HCT116 (cell line): ENCODE results near the gene BMERB1. TPM values are rescaled to one million over a fixed set of nuclear protein-coding genes. Genes with fewer than 3 reads are reported as not detected.

Experiments
- ATAC-seq: fragments of 200-7000 bp; cut with Tn5 transposase; 2 replicates; pipeline ENCODE4 v1.9.1; 2020; ENCODE audit warnings: mild to moderate bottlenecking, moderate library complexity
- BruUV-seq: library from RNA; stranded (reverse); fragments of 400-500 nt; replicated peaks from 2 replicates; lab custom pipeline; 2021; lab: Mats Ljungman, UMichigan
- CTCF ChIA-PET: fragments of 300-600 bp; sonication (Branson Sonifier 250); formaldehyde crosslinking; loops from one replicate; lab custom pipeline; 2021; ENCODE audit warnings: antibody characterized with exemption; lab: Charles Lee
- POLR2A ChIA-PET: fragments of 300-600, 350-600 bp; sonication (Branson Sonifier 250); formaldehyde crosslinking; loops from one replicate; lab custom pipeline; 2021; ENCODE audit warnings: antibody characterized with exemption; lab: Charles Lee
- RAD21 ChIA-PET, 2 experiments: fragments of 300-600 bp; sonication (Branson Sonifier 250); formaldehyde crosslinking; loops; one replicate each; lab custom pipeline; 2023; ENCODE audit warnings: low total read pairs in 2 of 2; ENCODE audit not compliant: uncharacterized antibody in 2 of 2, unreplicated experiment in 2 of 2, low non-redundant PET in 1 of 2; lab: Charles Lee
- DNase-seq: peaks from one replicate; pipeline ENCODE4 v3.0.0-alpha.2; 2010; ENCODE audit warnings: low read depth, low spot score
- H2AFZ ChIP-seq: fragments of 200-600 bp; shearing (Covaris generic), sonication (generic); 2 replicates; pipeline ENCODE4 v1.6.1; 2017; ENCODE audit warnings: low read depth, mixed run types, mixed read lengths, antibody characterized with exemption, low read length; ENCODE audit not compliant: poor library complexity, severe bottlenecking
- H3K27ac ChIP-seq: 2 replicates; pipeline ENCODE4 v1.5.1; 2012; ENCODE audit warnings: low read depth, low read length
- H3K27me3 ChIP-seq: fragments of 200-600 bp; sonication (generic); 2 replicates; pipeline ENCODE4 v1.6.1; 2016; ENCODE audit warnings: mixed run types, low read length, mixed read lengths; ENCODE audit not compliant: insufficient read depth
- H3K36me3 ChIP-seq, 2 experiments: fragments of 200-500 bp in 1 of 2; fragments of 200-600 bp in 1 of 2; sonication (Bioruptor generic) in 1 of 2; sonication (generic) in 1 of 2; 2 replicates each; pipeline versions ENCODE4 v1.5.1 to v1.6.1; 2014 to 2016; ENCODE audit warnings: low read length in 2 of 2, inconsistent platforms in 1 of 2, mixed read lengths in 1 of 2, mixed run types in 1 of 2; ENCODE audit not compliant: insufficient read depth in 2 of 2, control insufficient read depth in 1 of 2
- H3K4me1 ChIP-seq, 2 experiments: fragments of 200-600 bp in 1 of 2; sonication (generic) in 1 of 2; 2 replicates each; pipeline versions ENCODE4 v1.5.1 to v1.6.1; 2012 to 2017; ENCODE audit warnings: low read length in 2 of 2, inconsistent platforms in 1 of 2, mild to moderate bottlenecking in 1 of 2, mixed read lengths in 1 of 2, mixed run types in 1 of 2, moderate library complexity in 1 of 2; ENCODE audit not compliant: insufficient read depth in 2 of 2, control insufficient read depth in 1 of 2
- H3K4me2 ChIP-seq: fragments of 200-600 bp; sonication (generic); 2 replicates; pipeline ENCODE4 v1.6.1; 2017; ENCODE audit warnings: mixed run types, low read length, mixed read lengths
- H3K4me3 ChIP-seq, 2 experiments: fragments of 200-600 bp in 1 of 2; sonication (generic) in 1 of 2; replicated peaks in 1 of 2; 2 replicates each; pipeline ENCODE4 v1.5.1; 2011 to 2016; ENCODE audit warnings: low read length in 2 of 2, control low read depth in 1 of 2, low read depth in 1 of 2, mild to moderate bottlenecking in 1 of 2, mixed read lengths in 1 of 2, mixed run types in 1 of 2
- H3K79me2 ChIP-seq: fragments of 200-600 bp; sonication (generic); 2 replicates; pipeline ENCODE4 v1.6.1; 2017; ENCODE audit warnings: mild to moderate bottlenecking, mixed run types, low read length, moderate library complexity, mixed read lengths; ENCODE audit not compliant: insufficient read depth
- H3K9ac ChIP-seq: fragments of 200-600 bp; sonication (generic); 2 replicates; pipeline ENCODE4 v1.6.1; 2016; ENCODE audit warnings: low read length, mixed read lengths
- H3K9me2 ChIP-seq: fragments of 200-600 bp; sonication (generic), shearing (Covaris generic); 2 replicates; pipeline ENCODE4 v1.6.1; 2017; ENCODE audit warnings: mixed run types, mild to moderate bottlenecking, moderate library complexity; ENCODE audit not compliant: insufficient read depth
- H3K9me3 ChIP-seq, 2 experiments: fragments of 200-500 bp in 1 of 2; fragments of 200-600 bp in 1 of 2; sonication (Bioruptor generic) in 1 of 2; sonication (generic) in 1 of 2; 2 replicates each; pipeline ENCODE4 v1.6.1; 2014 to 2017; ENCODE audit warnings: low read length in 2 of 2, mixed read lengths in 2 of 2, inconsistent platforms in 1 of 2, low read depth in 1 of 2, mild to moderate bottlenecking in 1 of 2, mixed run types in 1 of 2, moderate library complexity in 1 of 2; ENCODE audit not compliant: control insufficient read depth in 1 of 2, insufficient read depth in 1 of 2
- H4K20me1 ChIP-seq: fragments of 200-600 bp; sonication (generic), shearing (Covaris generic); 2 replicates; pipeline ENCODE4 v1.6.1; 2017; ENCODE audit warnings: mixed run types, mild to moderate bottlenecking, moderate library complexity; ENCODE audit not compliant: insufficient read depth
- ATF3 ChIP-seq: IDR thresholded peaks from 2 replicates; pipeline ENCODE4 v1.6.1; 2012
- CBX3 ChIP-seq: IDR thresholded peaks from 2 replicates; pipeline ENCODE4 v1.6.1; 2012; ENCODE audit warnings: low read depth
- CEBPB ChIP-seq: IDR thresholded peaks from 2 replicates; pipeline ENCODE4 v1.6.1; 2012; ENCODE audit warnings: low read depth
- CTCF ChIP-seq, 3 experiments: fragments of 200-600 bp in 1 of 3; sonication (generic) in 1 of 3; IDR thresholded peaks in 2 of 3; conservative IDR thresholded peaks in 1 of 3; 2 replicates each; pipeline ENCODE4 v1.5.1; 2012 to 2017; ENCODE audit warnings: low read depth in 2 of 3, low read length in 2 of 3, antibody characterized with exemption in 1 of 3, borderline replicate concordance in 1 of 3, control low read depth in 1 of 3, mild to moderate bottlenecking in 1 of 3, mixed read lengths in 1 of 3, mixed run types in 1 of 3, moderate library complexity in 1 of 3; ENCODE audit not compliant: insufficient read depth in 1 of 3
- EGR1 ChIP-seq: IDR thresholded peaks from 2 replicates; pipeline ENCODE4 v1.6.1; 2012; ENCODE audit warnings: low read depth
- EZH2 ChIP-seq: fragments of 200-600 bp; sonication (generic); IDR thresholded peaks from 2 replicates; pipeline ENCODE4 v1.6.1; 2017; ENCODE audit warnings: antibody characterized with exemption, mixed run types
- EZH2phosphoT487 ChIP-seq: fragments of 200-600 bp; IDR thresholded peaks from 2 replicates; pipeline ENCODE4 v1.6.1; 2018; ENCODE audit warnings: antibody characterized with exemption, borderline replicate concordance
- FOSL1 ChIP-seq: IDR thresholded peaks from 2 replicates; pipeline ENCODE4 v1.6.1; 2012; ENCODE audit warnings: low read depth
- JUND ChIP-seq: IDR thresholded peaks from 2 replicates; pipeline ENCODE4 v1.6.1; 2012
- POLR2A ChIP-seq: IDR thresholded peaks from 2 replicates; pipeline ENCODE4 v1.7.0; 2011; ENCODE audit warnings: borderline replicate concordance; ENCODE audit not compliant: insufficient read depth, insufficient read length; ENCODE audit errors: extremely low read depth
- POLR2AphosphoS5 ChIP-seq: IDR thresholded peaks from 2 replicates; pipeline ENCODE4 v1.6.1; 2011; ENCODE audit warnings: mild to moderate bottlenecking, low read depth, low read length, moderate library complexity
- RAD21 ChIP-seq: IDR thresholded peaks from 2 replicates; pipeline ENCODE4 v1.6.1; 2012; ENCODE audit warnings: low read depth, mild to moderate bottlenecking
- SIN3A ChIP-seq: IDR thresholded peaks from 2 replicates; pipeline ENCODE4 v1.6.1; 2012; ENCODE audit warnings: low read depth
- SP1 ChIP-seq: IDR thresholded peaks from 2 replicates; pipeline ENCODE4 v1.6.1; 2012; ENCODE audit warnings: low read depth
- SRF ChIP-seq: IDR thresholded peaks from 2 replicates; pipeline ENCODE4 v1.6.1; 2012; ENCODE audit warnings: low read depth
- TCF7L2 ChIP-seq: IDR thresholded peaks from 2 replicates; pipeline ENCODE4 v1.7.0; 2011; ENCODE audit warnings: borderline replicate concordance, inconsistent platforms; ENCODE audit not compliant: insufficient read depth, insufficient read length; ENCODE audit errors: extremely low read depth
- ZFX ChIP-seq: fragments of 450-650 bp; IDR thresholded peaks from 2 replicates; pipeline ENCODE4 v1.6.1; 2017
- ZNF274 ChIP-seq: fragments of 200-500 bp; sonication (Bioruptor generic); IDR thresholded peaks from 2 replicates; pipeline ENCODE4 v1.6.1; 2014; ENCODE audit warnings: mild to moderate bottlenecking, low read depth, low read length, inconsistent platforms
- intact Hi-C: fragments of 100-400 bp; cut with micrococcal nuclease; formaldehyde crosslinking; loops from 2 replicates; pipeline ENCODE4 v1.10.0; 2022
- total RNA-seq: library from RNA; stranded (reverse); gene quantifications from one replicate; pipeline ENCODE4 v1.2.1, GENCODE V29; 2021; ENCODE audit not compliant: unreplicated experiment
- TF ChIP-seq, protein P1 (sequence below): IDR thresholded peaks from 2 replicates; pipeline ENCODE4 v1.6.1; 2012
- TF ChIP-seq, protein P2 (sequence below): IDR thresholded peaks from 2 replicates; pipeline ENCODE4 v1.6.1; 2011; ENCODE audit warnings: mild to moderate bottlenecking, low read length, moderate library complexity; ENCODE audit not compliant: insufficient replicate concordance; ENCODE audit errors: extremely low read depth

The BMERB1 gene
- total RNA-seq, 1 experiment from 2014 or later: 43.6 TPM

GRCh38 chr16:15464401-15465186 is 30.2 kb downstream of the BMERB1 start:
- Histone ChIP-seq H3K9me2 (no peaks in the 10 kb centered on the region), H3K4me1 (peaks cover 8 to 38% of the 10 kb centered on the region in 2 experiments), H3K79me2 (0 out of 2 replicates have a peak, but pooled peaks cover 8% of the 10 kb centered on the region), H4K20me1 (no peaks in the 10 kb centered on the region), H3K9ac (no peak overlapping the region), H3K4me2 (no peak overlapping the region), H3K27me3 (no peaks in the 10 kb centered on the region), H3K36me3 (no peaks in the 10 kb centered on the region), H2AFZ (no peak overlapping the region), H3K9me3 (no peaks in the 10 kb centered on the region), H3K27ac (no peak overlapping the region), H3K4me3 (no peak overlapping the region)
- RAD21 ChIA-PET: no interaction called here
- DNase-seq: no peak
- BruUV-seq: no TSS peak
- intact Hi-C loops: no loop called here
- POLR2A ChIA-PET: no interaction called here
- CTCF ChIA-PET: no interaction called here
- TF ChIP-seq SRF (no peak), ZNF274 (no peak), EZH2phosphoT487 (no peak), RAD21 (no peak), SIN3A (no peak), ATF3 (no peak), CTCF (IDR thresholded peaks at IDR 0.05 in 2 of 3, conservative IDR thresholded peaks at IDR 0.05 in 1 of 3; ENCODE audit: borderline replicate concordance in 1 of 3, insufficient read depth in 1 of 3, low read depth in 2 of 3, low read length in 2 of 3) (no peak), SP1 (no peak), CEBPB (no peak), POLR2AphosphoS5 (no peak), ZFX (no peak), EGR1 (no peak), JUND (no peak), CBX3 (no peak), POLR2A (no peak), FOSL1 (no peak), TCF7L2 (no peak), EZH2 (no peak)
- TF ChIP-seq, protein P1, sequence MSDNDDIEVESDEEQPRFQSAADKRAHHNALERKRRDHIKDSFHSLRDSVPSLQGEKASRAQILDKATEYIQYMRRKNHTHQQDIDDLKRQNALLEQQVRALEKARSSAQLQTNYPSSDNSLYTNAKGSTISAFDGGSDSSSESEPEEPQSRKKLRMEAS: no peak
- TF ChIP-seq, protein P2, sequence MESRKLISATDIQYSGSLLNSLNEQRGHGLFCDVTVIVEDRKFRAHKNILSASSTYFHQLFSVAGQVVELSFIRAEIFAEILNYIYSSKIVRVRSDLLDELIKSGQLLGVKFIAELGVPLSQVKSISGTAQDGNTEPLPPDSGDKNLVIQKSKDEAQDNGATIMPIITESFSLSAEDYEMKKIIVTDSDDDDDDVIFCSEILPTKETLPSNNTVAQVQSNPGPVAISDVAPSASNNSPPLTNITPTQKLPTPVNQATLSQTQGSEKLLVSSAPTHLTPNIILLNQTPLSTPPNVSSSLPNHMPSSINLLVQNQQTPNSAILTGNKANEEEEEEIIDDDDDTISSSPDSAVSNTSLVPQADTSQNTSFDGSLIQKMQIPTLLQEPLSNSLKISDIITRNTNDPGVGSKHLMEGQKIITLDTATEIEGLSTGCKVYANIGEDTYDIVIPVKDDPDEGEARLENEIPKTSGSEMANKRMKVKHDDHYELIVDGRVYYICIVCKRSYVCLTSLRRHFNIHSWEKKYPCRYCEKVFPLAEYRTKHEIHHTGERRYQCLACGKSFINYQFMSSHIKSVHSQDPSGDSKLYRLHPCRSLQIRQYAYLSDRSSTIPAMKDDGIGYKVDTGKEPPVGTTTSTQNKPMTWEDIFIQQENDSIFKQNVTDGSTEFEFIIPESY: no peak
- ATAC-seq: no peak
